SW480 (cell line): ENCODE data around the gene FAM200C.

Experiments
- DNase-seq: peaks from one replicate; pipeline ENCODE4 v3.0.0-alpha.2; 2016; ENCODE audit warnings: low spot score

FAM200C gene

DNA sequence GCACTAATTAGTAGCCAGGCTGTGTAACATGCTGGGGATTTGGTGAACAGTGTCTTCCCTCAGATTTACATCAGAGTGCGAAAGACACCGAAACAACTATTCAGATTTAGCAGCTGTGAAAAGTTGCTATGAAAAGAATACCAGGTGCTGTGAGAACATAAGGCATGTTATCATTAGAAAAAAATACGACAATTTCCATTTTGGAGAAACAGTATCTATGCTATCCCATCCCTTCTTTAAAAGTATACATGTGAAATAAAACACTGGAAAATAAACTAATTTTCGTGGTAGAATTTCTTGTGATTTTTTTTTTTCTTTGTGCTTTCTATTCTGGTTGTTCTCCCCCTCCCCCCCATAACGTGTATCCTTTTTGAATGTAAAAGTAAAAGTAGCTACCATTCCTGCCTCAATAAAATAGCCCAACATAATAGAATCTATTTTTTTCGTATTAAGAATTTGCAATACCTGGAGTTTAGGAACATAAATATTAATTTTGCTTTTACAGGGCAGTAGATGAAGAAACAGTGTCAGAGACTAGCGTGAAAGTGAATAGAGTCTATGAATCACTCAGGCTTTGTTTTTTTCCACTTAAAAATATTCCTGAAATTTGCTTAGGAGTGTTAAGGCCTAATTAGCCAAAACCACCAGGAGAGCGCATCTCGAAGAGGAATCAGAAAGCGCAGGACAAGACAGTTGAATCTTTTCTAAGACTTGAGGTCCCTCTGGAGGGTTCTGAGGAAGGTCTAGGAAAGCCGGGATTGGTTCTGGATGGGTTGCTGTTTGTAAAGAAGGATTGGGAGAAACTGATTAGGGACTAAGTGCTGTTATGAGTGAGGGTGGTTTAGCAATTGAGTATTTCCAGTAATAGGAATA, 19.8 kb upstream of the FAM200C start:
- no peak for DNase-seq

DNA sequence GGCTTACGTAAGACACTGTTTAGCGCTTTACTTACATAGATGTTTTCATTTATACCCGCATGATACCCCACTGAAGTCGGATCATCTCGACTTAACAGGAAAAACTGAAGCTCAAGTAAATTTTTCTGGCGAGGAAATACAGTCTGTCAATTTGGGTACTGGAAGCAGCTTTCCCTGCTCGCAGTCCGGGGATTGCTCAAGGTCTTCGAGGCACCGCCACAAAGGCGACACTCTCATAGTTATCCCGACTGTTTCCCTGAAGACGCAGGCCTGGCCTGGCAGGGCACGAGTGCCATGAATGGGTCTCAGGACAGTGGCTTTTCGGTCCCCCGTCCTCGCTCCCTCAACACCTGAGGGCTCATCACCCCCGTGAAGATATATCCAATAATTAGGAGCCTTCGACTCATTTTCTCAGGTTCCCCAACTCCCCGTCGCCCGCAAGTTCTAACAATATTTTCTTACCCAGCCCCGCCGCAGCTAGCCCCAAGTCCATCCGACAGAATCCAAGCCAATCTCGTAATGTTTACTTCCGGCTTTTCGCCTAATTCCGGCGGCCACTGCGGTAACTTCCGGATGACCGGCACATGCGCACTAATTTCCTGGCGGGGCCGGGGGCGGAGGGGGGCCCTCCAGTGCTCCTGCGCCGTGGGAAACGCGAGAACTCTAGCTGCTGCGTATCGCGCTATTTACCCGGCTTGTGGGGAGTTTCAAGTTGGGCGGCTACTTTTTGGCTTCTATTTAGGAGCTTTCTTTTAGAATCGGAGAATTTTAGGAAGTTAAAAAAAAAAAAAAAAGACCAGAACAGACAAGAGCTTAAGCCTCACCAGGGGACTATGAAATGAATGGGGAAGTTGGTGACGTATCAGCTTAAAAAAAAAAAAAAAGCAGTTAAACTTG, 19.0 kb upstream of the FAM200C start, which contains the start of gene SLU7:
SLU7 (minus strand) TSS at position 521 of the 897 bp plus-strand sequence. CDS start 3,787 bp downstream, outside the sequence.
- DNase-seq, result peak; percentile 94

DNA sequence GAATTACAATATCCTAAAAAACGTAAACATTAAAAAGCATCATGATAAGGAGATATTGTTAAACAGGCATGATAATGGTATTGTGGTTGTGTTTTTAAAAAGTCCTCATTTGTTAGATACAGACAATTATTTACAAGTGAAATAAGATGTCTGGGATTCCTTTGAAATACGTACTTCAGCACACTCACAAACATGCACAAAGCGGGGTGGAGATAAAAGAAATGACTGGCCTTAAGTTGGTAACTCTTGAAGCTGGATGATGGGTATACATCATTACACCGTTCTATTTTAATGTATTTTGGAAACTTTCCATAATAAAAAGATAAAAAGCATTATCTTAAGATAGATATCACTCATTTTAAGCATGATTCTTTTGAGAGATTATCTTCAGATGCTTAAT, 1.0 kb downstream of the FAM200C start:
- no peak for DNase-seq

DNA sequence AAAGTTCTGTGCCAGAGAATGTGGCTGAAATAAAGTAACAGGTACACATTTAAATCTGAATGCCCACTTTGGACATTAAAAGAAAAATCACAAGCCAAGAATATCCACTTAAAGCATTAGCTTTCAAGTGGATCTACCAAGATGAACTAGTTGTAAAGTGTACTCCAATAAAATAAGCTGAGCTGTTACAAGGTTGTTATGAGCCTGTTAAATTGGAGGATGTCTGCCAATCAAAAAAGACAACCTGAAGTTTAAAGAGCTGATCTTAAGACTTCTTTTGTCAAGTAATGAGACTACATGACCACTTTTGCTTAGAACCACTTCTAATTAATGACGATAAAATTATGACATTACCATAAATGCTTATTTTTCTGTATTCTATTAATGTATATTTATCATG, 2.4 kb downstream of the FAM200C start:
- no peak for DNase-seq

DNA sequence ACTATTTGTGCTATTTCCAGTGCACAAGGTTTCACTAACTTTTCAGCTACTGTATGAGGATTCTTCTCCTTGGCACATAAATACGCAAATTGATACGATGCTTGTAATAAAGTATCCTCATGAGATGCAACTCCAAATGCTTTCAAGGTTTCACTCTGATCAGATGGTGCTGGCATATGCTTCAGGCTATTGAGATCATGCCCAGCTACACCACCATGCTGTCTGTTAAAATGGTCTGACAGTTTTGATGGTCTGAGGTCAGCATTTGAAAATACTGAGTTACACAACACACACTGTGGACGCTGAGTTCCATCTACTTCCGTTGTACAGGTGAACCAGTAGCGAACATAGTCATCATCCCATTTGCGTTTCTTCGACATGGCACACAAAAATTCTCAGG, 4.7 kb downstream of the FAM200C start:
- DNase-seq, result no peak

DNA sequence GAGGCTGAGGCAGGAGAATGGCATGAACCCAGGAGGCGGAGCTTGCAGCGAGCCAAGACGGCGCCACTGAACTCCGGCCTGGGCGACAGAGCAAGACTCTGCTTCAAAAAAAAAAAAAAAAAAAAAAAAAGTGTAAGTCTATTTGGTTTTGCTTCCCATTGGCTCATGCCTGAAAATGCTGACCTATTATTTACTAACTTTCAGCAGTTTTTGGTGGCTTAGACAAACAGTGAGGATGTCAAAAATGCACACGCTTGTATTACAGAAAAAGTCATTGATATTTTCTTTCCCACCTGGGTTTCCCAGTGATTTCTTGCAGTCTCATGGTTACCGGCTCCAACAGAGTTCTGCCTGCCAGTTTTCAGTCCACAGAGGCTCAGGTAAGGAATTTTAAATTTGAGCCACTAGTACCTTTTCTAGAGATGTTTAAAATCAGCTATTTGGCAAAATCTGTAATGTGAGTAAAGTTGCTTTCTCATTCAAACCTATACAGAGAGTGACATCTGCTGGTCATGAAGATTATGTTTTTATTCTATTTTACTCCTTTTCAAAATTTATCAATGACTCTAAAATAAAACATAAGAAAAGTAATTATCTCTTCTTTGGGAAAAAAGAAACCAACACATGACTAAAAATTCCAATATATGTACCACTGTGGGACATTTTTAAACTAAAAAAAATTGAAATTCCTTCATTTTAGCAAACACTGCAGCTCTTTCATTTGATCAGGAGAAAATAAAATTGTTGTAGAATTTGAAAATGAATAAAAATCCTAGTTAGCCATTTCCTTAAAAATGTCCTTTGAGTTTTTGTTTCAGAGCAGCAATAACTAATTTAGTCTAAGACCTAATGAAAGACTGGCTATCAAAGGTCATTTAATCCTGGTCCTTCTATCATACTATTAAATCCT, 8.8 kb downstream of the FAM200C start:
- DNase-seq, result peak; percentile 22

DNA sequence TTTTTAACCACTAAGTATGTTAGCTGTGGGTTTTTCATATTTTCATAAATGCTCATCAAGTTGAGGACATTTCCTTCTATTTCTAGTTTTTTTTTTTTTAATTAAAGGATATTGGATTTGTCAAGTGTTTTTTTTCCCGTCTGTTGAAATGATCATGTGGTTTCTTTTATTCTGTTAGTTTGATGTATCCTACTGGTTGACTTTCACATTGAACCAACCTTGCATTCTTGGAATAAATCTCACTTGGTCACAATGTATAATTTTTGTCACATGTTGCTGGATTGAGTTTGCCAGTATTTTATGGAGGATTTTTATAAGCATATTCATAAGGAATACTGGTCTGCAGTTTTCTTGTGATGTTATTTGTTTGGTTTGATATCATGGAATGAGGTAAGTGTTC, 12.4 kb downstream of the FAM200C start:
- no peak for DNase-seq

DNA sequence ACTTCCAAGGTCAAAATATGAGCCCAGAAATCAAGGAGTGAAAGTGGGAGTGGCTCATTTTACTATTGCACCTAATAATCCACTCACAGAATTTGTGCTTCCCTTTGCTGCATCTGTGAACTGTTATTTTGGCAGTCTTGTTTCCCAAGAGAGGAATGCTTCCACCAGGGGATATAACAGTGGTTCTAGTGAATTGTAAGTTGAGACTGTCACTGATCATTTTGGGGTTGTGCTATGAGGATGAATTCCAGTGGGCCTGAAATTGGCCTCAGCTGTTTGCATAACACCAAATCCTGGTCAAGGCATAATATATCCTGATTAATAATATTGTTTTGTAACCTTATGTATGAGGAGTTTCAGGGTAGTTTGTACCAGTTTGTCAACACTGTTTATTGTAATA, 14.4 kb downstream of the FAM200C start:
- DNase-seq, result no peak

DNA sequence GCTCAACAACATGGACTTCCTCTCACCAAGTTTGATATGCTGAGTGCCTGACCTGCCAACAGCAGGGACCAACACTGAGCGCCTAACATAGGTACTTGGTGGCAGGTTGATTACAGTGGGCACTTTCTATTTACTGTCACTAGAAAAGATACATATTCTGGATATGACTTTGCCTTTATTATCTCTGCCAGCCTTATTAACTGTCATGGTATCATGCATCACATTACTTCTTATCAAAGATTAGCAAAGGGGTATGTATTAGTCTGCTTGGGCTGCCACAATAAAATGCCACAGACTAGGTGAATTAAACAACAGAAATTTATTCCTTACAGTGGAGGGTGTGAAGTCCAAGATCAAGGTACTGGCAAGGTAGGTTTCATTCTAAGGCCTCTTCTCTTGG, 15.2 kb downstream of the FAM200C start:
- DNase-seq, result no peak

DNA sequence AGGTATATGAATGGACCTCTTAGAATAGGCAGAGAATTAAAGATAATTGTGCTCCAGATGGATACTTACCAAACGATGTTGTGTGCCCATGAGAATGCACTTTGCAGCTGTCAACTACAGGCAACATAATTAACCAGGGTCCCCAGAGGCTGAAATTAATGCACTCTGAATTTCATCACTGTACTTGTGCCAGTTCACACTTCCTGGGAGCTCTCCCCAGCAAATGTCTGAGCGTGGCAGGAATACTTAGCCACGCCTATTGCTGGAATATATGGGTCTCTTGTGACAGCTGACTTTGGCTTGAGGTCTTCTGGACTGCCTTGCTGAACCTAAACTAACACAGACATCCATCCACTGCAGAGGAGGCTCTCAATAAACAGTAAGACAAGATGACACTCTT, 17.5 kb downstream of the FAM200C start:
- DNase-seq, result no peak

DNA sequence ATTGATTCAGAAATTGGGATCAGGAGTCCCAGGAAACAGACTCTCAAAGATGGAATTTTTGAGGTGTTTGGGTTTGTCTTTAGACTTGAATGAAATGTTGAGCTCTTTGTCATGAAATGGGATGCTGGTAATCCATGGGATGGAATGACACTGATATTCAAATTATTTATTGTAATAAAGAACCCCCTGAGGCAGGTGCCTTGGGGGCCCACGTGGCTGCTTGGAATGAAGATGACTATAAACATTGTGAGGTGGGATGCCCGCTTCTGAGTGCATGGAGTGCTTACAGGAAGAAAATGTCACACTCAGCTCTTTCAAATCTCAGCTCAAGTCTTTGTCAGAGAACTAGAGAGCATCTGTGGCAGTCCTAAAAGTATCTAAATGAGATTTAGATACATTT, 19.8 kb downstream of the FAM200C start:
- no peak for DNase-seq

DNA sequence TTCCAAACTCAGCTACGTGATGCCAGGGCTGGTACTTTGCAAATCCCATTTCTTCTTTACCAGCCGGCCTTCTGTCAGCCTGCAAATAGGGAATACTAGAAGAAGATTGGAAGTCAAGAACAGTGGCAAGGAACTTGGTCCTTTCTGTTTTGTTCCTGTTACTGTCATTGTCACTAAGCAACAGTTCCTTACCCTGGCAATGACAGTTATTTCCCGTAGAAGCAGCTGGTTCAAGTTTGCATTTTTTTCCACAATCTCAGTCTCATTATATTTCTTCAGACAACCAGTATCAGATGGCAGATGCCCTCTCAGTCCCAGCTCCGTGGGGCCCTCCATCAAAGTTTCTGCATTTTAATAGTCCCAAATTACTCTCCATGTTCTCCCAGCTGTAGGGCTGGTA, 20.3 kb downstream of the FAM200C start:
- no peak for DNase-seq

DNA sequence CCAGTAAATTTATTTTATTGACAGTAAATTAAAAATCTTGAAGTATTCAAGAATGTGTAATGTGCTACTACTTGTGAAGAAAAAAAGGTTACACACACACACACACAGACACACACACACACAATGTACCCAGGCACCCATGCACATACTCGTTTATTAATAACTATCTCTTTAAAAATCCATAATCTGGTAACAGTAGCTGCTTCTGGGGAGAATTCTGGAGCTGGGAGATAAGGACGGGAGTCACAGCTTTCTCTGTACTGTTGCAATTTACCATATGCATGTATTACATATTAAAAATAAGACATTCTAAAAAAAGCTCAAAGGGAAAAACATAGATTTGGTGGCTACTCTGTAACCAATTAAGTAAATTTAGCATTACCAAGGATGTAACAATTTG, 21.5 kb downstream of the FAM200C start:
- DNase-seq, result no peak

DNA sequence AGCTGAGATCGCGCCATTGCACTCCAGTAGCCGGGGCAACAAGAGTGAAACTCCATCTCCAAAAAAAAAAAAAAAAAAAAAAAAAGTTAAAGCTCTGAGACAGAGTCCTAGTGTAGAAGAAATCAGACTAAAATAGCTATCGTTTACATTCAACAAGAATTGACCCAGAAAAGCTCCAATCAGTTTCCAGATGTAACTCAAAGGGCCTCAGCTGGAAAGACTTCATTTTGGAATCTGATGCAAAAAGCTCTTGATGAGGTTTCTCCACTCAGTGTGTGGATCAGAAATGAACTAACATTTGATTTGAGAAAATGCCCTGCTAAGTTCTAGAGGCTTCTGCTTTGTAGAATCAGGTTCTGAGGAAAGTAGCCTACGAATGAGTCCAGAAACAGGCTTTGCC, 22.2 kb downstream of the FAM200C start:
- DNase-seq, result no peak

DNA sequence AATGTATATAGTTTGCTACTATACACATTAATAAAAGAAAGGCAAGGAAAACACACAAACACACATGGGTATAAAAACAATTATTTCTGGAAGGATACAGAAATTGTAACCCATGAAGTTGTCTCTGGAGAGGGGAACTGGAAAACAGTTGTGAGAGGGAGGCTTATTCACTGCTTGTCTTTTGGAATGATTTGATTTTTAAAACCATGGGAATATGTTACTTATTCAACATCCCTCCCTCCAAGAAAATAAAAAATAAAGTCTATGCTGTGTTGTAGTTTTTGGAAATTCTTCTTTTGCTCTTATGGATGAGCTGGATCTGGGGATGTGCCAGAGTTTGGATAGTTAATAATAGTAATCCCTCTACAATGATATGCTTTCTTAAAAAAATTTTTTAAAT, 23.4 kb downstream of the FAM200C start:
- DNase-seq, result no peak

DNA sequence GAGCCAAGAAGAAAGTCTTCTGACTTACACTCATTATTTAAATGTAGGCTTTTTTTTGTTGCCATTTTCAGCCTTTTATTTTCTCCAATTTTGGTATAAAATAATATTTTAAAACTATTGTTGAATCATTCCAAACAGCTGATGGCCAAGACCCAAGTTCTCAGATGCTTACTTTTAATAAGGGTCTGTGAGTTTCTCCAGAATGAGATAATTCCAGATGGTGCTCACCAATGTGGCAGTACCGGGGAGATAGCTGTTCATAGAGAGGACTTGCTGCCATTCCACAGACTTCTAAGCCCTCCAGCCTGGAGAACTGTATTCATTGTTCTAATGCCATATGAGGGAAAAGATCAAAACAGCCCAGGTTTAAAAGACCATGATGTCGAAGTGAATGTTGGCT, 24.2 kb downstream of the FAM200C start:
- no peak for DNase-seq

DNA sequence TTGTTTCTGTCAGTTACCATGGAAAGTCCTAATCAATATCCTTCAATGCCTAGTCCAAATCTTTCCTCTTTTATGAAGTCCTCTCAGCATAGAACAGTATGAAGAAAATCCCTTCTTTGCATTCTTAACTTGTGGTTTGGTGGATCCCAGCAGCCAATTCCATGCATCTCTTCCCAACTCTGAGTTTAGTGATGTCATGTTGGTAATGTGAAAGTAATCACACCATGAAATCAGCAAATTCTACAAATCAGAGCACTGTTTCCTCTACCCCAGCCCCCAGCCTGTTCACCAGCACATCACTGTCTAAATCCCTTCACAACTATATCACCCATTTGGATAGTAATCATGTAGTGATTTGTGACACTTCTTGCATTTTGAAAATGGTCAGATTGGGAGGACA, 24.7 kb downstream of the FAM200C start:
- DNase-seq, result no peak

DNA sequence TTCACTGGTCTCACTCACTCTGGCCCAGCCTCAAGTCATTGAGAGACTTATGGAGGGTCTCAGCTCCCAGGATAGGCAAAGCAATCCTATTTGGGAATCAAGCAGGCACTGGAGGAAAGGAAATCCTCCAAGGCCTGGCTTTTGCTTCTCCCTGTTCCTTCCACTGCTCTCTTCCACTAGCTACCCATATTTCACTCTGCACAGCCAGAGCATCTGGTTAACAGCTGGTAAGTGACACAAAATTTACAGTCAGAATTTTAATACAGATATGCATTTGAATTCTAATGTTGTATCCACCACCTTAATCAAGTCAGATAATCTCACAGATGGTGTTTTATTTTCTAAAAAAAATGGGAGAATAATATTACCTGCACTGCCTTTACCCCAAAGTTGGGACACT, 28.6 kb downstream of the FAM200C start:
- DNase-seq, result no peak

DNA sequence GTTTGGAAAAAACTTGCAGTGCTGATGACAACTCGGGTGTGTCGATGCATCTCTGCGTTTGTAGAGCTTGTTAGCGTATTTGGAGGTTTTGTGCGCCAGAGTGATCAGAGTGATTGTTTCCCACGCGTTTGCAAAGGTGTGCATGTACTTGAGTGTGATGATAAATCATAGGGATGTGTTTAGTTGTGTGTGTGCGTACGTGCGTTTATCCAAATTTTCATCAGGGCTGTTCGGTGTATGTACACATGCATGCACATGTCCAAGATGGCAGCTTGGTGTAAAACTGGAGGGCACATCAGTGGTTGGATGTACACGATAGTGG, 29.2 kb downstream of the FAM200C start:
- DNase-seq, result no peak

DNA sequence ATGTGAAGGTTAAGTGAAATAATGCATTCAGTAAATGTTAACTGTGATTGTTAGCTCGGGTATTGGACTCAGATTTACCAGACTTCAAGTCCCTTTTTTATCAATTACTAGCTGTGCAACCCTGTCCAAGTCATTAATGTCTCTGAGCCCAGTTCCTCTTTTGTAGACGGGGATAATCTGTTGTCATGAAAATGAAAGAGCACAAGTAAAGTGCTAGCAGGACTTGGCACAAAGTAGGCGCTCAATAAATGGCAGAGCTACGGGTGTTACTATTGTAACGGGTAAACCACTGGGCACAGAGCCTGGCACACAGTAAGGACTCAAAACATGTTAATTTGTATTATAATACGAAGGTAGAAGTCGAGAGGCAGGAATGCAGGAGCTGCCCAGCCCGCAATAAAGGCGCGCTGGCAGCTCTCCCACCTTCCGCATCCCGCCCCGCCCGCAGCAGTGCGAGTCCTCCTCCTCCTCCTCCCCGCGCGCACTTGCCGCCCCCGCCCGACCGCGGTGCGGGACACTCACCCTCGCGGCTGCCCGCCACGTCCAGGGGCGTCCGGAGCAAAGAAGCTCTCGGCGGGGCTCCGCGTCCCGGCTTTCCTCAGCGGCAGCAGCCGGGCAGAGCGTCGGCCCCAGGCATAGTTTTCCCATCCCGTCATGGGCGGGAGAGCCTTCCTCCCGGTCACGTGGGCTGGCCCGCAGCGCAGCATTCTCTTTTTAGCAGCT, 29.7 kb downstream of the FAM200C start, which contains the start of gene C1QTNF2:
C1QTNF2 (minus strand) TSS at position 637 of the 723 bp plus-strand sequence. CDS start 15,615 bp downstream, outside the sequence.
- DNase-seq, result peak; percentile 35

DNA sequence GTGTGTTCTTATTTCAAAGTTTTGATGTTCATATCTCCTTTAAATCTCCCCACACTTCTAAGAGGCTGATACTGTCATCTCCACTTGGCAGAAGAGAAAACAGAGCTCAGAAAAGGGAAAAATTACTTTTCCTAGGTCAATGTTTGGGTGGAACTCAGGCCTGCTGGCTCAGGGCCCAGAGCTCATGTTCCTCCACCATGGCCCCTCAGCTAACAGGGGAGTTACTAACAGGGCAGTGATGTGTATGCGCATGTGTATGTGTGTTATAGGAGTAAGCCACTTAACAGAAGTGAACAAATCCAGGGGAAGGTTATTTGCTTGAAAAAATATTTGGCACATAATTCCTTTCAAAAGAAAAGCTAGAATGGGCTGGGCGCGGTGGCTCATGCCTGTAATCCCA, 32.0 kb downstream of the FAM200C start:
- DNase-seq, result no peak
